Thoracic aorta (tissue), 2 donors: Measurements from ENCODE around the gene MARVELD3. TPM values are rescaled to one million over a fixed set of nuclear protein-coding genes. Genes with fewer than 3 reads are reported as not detected.
"Not testable (repeated sequence)": the region's sequence is repeated elsewhere in the genome, so short reads cannot be mapped to it uniquely, and the experiment has no call there.

Source experiments
- ATAC-seq: fragments of 150-250 bp; one replicate; pipeline ENCODE4 v1.8.0; 2017; ENCODE audit warnings: low read depth; ENCODE audit not compliant: insufficient number of reproducible peaks, low FRiP score
- DNase-seq: peaks from one replicate; pipeline ENCODE4 v3.0.0-alpha.2; 2020; ENCODE audit warnings: low spot score
- H3K27ac ChIP-seq, 2 donors: fragments of 200-600 bp; sonication (generic); 1 replicate in 1 of 2; 2 replicates in 1 of 2; pipeline ENCODE4 v1.5.1; 2016; ENCODE audit warnings: mild to moderate bottlenecking in 2 of 2, moderate library complexity in 2 of 2
- H3K27me3 ChIP-seq: fragments of 200-600 bp; sonication (generic); replicated peaks from 2 replicates; pipeline ENCODE4 v1.6.0; 2016; ENCODE audit warnings: mild to moderate bottlenecking; ENCODE audit not compliant: insufficient read depth
- H3K36me3 ChIP-seq: fragments of 200-600 bp; sonication (generic); one replicate; pipeline ENCODE4 v1.5.1; 2016
- H3K4me1 ChIP-seq, 2 donors: fragments of 200-600 bp; sonication (generic); 1 replicate in 1 of 2; 2 replicates in 1 of 2; pipeline versions ENCODE4 v1.5.1 to v1.6.0; 2016; ENCODE audit warnings: low read depth in 2 of 2, mild to moderate bottlenecking in 1 of 2; ENCODE audit not compliant: control insufficient read depth in 1 of 2
- H3K4me3 ChIP-seq: fragments of 200-600 bp; sonication (generic); 2 replicates; pipeline ENCODE4 v1.5.1; 2016; ENCODE audit warnings: mild to moderate bottlenecking
- H3K9me3 ChIP-seq: fragments of 200-600 bp; sonication (generic); 2 replicates; pipeline ENCODE4 v1.5.1; 2016
- total RNA-seq, 2 donors: library from RNA; depleted of rRNA; stranded (reverse); fragments of >200 nt; gene quantifications; one replicate each; pipeline versions ENCODE4 v1.1.0 to v1.2.3, GENCODE V29; 2016
- TF ChIP-seq, protein P1 (sequence below): fragments of 200-600 bp; sonication (generic); IDR thresholded peaks from one replicate; pipeline ENCODE4 v1.5.1; 2019; ENCODE audit warnings: antibody characterized with exemption

The MARVELD3 gene
- total RNA-seq, 2 donors from 2014 or later: not detected

DNA sequence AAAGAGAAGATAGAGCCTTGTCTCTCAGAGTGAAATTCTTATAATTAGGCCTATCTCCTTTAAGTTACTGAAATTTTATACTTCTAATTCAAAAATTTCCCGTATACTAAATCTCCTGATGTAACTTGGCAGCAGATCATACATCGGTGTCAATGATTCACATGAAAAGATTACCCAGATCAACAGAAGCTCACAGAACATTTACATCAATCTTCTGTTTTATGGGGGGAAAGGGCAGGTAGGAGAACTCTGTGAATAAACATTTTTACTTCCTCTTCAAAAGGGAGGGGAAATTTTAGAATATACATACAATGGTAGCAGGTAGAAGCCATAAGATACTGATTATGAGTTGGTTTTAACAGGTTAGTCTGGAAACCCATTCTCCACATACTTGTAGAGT, 55.4 kb downstream of the MARVELD3 start:
- H3K36me3 ChIP-seq: peaks cover 17% of the 10 kb centered on the region
- no peaks in the 10 kb centered on the region for H3K27me3 ChIP-seq
- H3K4me3 ChIP-seq: no peak overlapping the region
- TF ChIP-seq, protein P1, sequence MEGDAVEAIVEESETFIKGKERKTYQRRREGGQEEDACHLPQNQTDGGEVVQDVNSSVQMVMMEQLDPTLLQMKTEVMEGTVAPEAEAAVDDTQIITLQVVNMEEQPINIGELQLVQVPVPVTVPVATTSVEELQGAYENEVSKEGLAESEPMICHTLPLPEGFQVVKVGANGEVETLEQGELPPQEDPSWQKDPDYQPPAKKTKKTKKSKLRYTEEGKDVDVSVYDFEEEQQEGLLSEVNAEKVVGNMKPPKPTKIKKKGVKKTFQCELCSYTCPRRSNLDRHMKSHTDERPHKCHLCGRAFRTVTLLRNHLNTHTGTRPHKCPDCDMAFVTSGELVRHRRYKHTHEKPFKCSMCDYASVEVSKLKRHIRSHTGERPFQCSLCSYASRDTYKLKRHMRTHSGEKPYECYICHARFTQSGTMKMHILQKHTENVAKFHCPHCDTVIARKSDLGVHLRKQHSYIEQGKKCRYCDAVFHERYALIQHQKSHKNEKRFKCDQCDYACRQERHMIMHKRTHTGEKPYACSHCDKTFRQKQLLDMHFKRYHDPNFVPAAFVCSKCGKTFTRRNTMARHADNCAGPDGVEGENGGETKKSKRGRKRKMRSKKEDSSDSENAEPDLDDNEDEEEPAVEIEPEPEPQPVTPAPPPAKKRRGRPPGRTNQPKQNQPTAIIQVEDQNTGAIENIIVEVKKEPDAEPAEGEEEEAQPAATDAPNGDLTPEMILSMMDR: no peak
- H3K27ac ChIP-seq: no peak overlapping the region
- no peak for ATAC-seq
- no peaks in the 10 kb centered on the region for H3K9me3 ChIP-seq
- H3K4me1 ChIP-seq: no peaks in the 10 kb centered on the region
- DNase-seq: no peak

DNA sequence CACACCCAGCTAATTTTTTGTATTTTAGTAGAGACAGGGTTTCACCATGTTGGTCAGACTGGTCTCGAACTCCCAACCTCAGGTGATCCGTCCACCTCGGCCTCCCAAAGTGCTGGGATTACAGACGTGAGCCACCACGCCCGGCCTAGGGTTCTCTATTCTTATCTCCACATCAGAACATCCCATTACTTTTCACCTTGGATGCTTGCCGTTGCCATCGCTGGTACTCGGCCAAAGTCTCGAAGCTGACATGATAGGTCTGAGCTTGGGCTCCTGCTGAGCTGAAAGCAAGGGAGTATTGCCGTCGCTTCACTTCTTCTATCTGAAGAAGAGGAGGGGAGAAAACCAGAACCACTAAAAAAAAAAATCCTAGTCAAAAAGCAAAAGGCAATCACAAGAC, 58.3 kb downstream of the MARVELD3 start:
- not testable (repeated sequence) for DNase-seq, H3K4me1 ChIP-seq, H3K9me3 ChIP-seq, H3K27me3 ChIP-seq, H3K27ac ChIP-seq, H3K4me3 ChIP-seq, ATAC-seq
- H3K36me3 ChIP-seq: peaks cover 20% of the 10 kb centered on the region

Other genes with a start within 250 kb of the MARVELD3 start
- gene TLE7, start 184.1 kb upstream of the MARVELD3 start, total RNA-seq: not detected
- gene ZNF23, start 163.9 kb upstream of the MARVELD3 start, total RNA-seq: 10 to 100 TPM in 1 of 2 donors, 1 to 10 TPM in 1; 3.9 to 10.1 TPM
- gene ZNF19, start 136.9 kb upstream of the MARVELD3 start, total RNA-seq: 1 to 10 TPM; 3.7 to 9.0 TPM
- not detected for gene CHST4, start 99.8 kb upstream of the MARVELD3 start, total RNA-seq
- not detected for gene TAT, start 49.1 kb upstream of the MARVELD3 start, total RNA-seq
- 10 to 100 TPM in 1 of 2 donors, 1 to 10 TPM in 1; 8.1 to 17.1 TPM for gene PHLPP2, start 98.5 kb downstream of the MARVELD3 start, total RNA-seq
- 10 to 100 TPM; 47.8 to 65.1 TPM for gene AP1G1, start 182.7 kb downstream of the MARVELD3 start, total RNA-seq
- gene ATXN1L, start 219.8 kb downstream of the MARVELD3 start, total RNA-seq: 10 to 100 TPM; 36.3 to 36.5 TPM